ENCODE measurements around the gene MFAP4. TPM values are rescaled to one million over a fixed set of nuclear protein-coding genes. Genes with fewer than 3 reads are reported as not detected.

MFAP4 gene
- polyA plus RNA-seq, 3 donors = 0.12 to 0.73 (median 0.12) TPM

GRCh38 chr17:19370493-19370960 lies 16.5 kb downstream of the MFAP4 start:
- intact Hi-C loops (cut with micrococcal nuclease) = no loop called here
- H3K4me1 Mint-ChIP-seq = peaks cover 65% of the 10 kb centered on the region
- TF ChIP-seq, protein P1, sequence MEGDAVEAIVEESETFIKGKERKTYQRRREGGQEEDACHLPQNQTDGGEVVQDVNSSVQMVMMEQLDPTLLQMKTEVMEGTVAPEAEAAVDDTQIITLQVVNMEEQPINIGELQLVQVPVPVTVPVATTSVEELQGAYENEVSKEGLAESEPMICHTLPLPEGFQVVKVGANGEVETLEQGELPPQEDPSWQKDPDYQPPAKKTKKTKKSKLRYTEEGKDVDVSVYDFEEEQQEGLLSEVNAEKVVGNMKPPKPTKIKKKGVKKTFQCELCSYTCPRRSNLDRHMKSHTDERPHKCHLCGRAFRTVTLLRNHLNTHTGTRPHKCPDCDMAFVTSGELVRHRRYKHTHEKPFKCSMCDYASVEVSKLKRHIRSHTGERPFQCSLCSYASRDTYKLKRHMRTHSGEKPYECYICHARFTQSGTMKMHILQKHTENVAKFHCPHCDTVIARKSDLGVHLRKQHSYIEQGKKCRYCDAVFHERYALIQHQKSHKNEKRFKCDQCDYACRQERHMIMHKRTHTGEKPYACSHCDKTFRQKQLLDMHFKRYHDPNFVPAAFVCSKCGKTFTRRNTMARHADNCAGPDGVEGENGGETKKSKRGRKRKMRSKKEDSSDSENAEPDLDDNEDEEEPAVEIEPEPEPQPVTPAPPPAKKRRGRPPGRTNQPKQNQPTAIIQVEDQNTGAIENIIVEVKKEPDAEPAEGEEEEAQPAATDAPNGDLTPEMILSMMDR (IDR thresholded peaks at IDR 0.05) = no peak
- peaks cover 57 to 61% of the 10 kb centered on the region in 2 donors for H3K4me1 ChIP-seq (ENCODE audit: control insufficient read depth in 1 of 2, insufficient read depth in 2 of 2, low read length in 2 of 2)
- H3K27me3 ChIP-seq (ENCODE audit: control insufficient read depth in 2 of 2, insufficient read depth in 2 of 2, low read length in 2 of 2) = peaks cover 0 to 2% of the 10 kb centered on the region in 2 donors
- no peak overlapping the region for H2AFZ ChIP-seq (ENCODE audit: insufficient read depth, low read depth, low read length, poor library complexity, severe bottlenecking)
- no peaks in the 10 kb centered on the region for H4K20me1 ChIP-seq (ENCODE audit: insufficient read depth, low read length)
- H3K27ac ChIP-seq (ENCODE audit: low read depth in 1 of 2, low read length in 2 of 2) = peak overlapping the region; percentile 71 to 85
- no peaks in the 10 kb centered on the region for H3K9me3 ChIP-seq (replicated peaks in 1 of 2; ENCODE audit: control insufficient read depth in 1 of 2, insufficient read depth in 1 of 2, low read length in 2 of 2)
- H3K4me3 ChIP-seq (replicated peaks in 1 of 3; ENCODE audit: low read depth in 2 of 3, low read length in 3 of 3) = peak overlapping the region in 1 of 3 experiments; percentile 53
- peak; percentile 65 to 78 (median 76) for DNase-seq
- H3K27ac Mint-ChIP-seq = peak overlapping the region; percentile 94 to 100 (median 97)
- peak overlapping the region; percentile 42 for H3K4me2 ChIP-seq (replicated peaks; ENCODE audit: extremely low read depth, low read length, poor library complexity, severe bottlenecking)
- no peaks in the 10 kb centered on the region for H3K36me3 ChIP-seq (replicated peaks in 1 of 2; ENCODE audit: control insufficient read depth in 1 of 2, insufficient read depth in 2 of 2, low read length in 2 of 2)
- H3K9ac ChIP-seq (ENCODE audit: insufficient read depth, low read length, poor library complexity, severe bottlenecking) = no peak overlapping the region
- H3K9me3 Mint-ChIP-seq = peaks cover 0 to 3% (median 0%) of the 10 kb centered on the region in 7 donors
- H3K36me3 Mint-ChIP-seq = peaks cover 9 to 21% of the 10 kb centered on the region in 2 donors
- 7% methylated on average over 6 of the region's 7 CpGs for WGBS (ENCODE audit: insufficient coverage)
- H3K79me2 ChIP-seq (ENCODE audit: insufficient read depth, low read length) = no peaks in the 10 kb centered on the region
- H3K4me3 Mint-ChIP-seq = peak overlapping the region; percentile 69 to 81
- H3K27me3 Mint-ChIP-seq (ENCODE audit: low read depth in 3 of 3) = peaks cover 6 to 29% (median 17%) of the 10 kb centered on the region in 3 donors

- Mint-ChIP-seq H3K4me1 (peaks cover 65% of the 10 kb centered on the region), H3K9me3 (peaks cover 0 to 3% (median 0%) of the 10 kb centered on the region in 7 donors), H3K27ac (peak overlapping the region; percentile 94 to 100 (median 97)), H3K36me3 (peaks cover 9 to 20% of the 10 kb centered on the region in 2 donors), H3K27me3 (ENCODE audit: low read depth in 3 of 3) (peaks cover 6 to 32% (median 21%) of the 10 kb centered on the region in 3 donors), H3K4me3 (peak overlapping the region; percentile 69 to 81)
- Histone ChIP-seq H4K20me1 (ENCODE audit: insufficient read depth, low read length) (no peaks in the 10 kb centered on the region), H3K27ac (ENCODE audit: low read depth in 1 of 2, low read length in 2 of 2) (peak overlapping the region; percentile 71 to 85), H3K4me2 (replicated peaks; ENCODE audit: extremely low read depth, low read length, poor library complexity, severe bottlenecking) (peak overlapping the region; percentile 42), H3K9me3 (replicated peaks in 1 of 2; ENCODE audit: control insufficient read depth in 1 of 2, insufficient read depth in 1 of 2, low read length in 2 of 2) (no peaks in the 10 kb centered on the region), H3K27me3 (ENCODE audit: control insufficient read depth in 2 of 2, insufficient read depth in 2 of 2, low read length in 2 of 2) (peaks cover 0 to 2% of the 10 kb centered on the region in 2 donors), H3K79me2 (ENCODE audit: insufficient read depth, low read length) (no peaks in the 10 kb centered on the region), H3K9ac (ENCODE audit: insufficient read depth, low read length, poor library complexity, severe bottlenecking) (no peak overlapping the region), H2AFZ (ENCODE audit: insufficient read depth, low read depth, low read length, poor library complexity, severe bottlenecking) (no peak overlapping the region), H3K4me1 (ENCODE audit: control insufficient read depth in 1 of 2, insufficient read depth in 2 of 2, low read length in 2 of 2) (peaks cover 57 to 61% of the 10 kb centered on the region in 2 donors), H3K36me3 (replicated peaks in 1 of 2; ENCODE audit: control insufficient read depth in 1 of 2, insufficient read depth in 2 of 2, low read length in 2 of 2) (no peaks in the 10 kb centered on the region), H3K4me3 (replicated peaks in 1 of 3; ENCODE audit: low read depth in 2 of 3, low read length in 3 of 3) (peak overlapping the region in 1 of 3 experiments; percentile 53)
- TF ChIP-seq, protein P1 (IDR thresholded peaks at IDR 0.05) = no peak
- peak; percentile 81 to 84 (median 82) for DNase-seq
- intact Hi-C loops (cut with micrococcal nuclease) = loop anchor here (5.0 to 10.0 kb wide), 3 partner anchors 32 to 275 kb away; partner anchors contain the start of genes ALDH3A2 (in 2 of the 2) and RNF112 (in 1 of the 2)
- 68% methylated on average over 6 of the region's 12 CpGs for WGBS (ENCODE audit: insufficient coverage)
These were observed 17.0 kb downstream of the MFAP4 start for GRCh38 chr17:19369846-19370492.
